IPS-18c (cell line): ENCODE results near the gene GIPC1.

ENCODE experiments used
- H3K4me3 ChIP-seq: 2 replicates; pipeline ENCODE4 v1.7.0; 2013; ENCODE audit warnings: low read depth, mild to moderate bottlenecking, low read length, moderate library complexity; ENCODE audit not compliant: insufficient read depth
- H3K9me3 ChIP-seq: one replicate; pipeline ENCODE4 v1.6.1; 2013; ENCODE audit warnings: mild to moderate bottlenecking, low read length, moderate library complexity; ENCODE audit not compliant: control insufficient read depth, insufficient read depth

GIPC1 gene

GRCh38 chr19:14503285-14503684 is 7.4 kb upstream of the GIPC1 start:
- H3K4me3 ChIP-seq: no peak overlapping the region
- no peaks in the 10 kb centered on the region for H3K9me3 ChIP-seq

GRCh38 chr19:14502334-14503092 is 6.6 kb upstream of the GIPC1 start:
- no peak overlapping the region for H3K4me3 ChIP-seq
- H3K9me3 ChIP-seq: no peaks in the 10 kb centered on the region

GRCh38 chr19:14497228-14497921 is 1.4 kb upstream of the GIPC1 start:
- Histone ChIP-seq H3K4me3 (no peak overlapping the region), H3K9me3 (no peaks in the 10 kb centered on the region)

- H3K9me3 ChIP-seq: no peaks in the 10 kb centered on the region
- H3K4me3 ChIP-seq: no peak overlapping the region
Measured at GRCh38 chr19:14496834-14497227, 904 bp upstream of the GIPC1 start.

- H3K4me3 ChIP-seq: peak overlapping the region; percentile 67
- H3K9me3 ChIP-seq: no peaks in the 10 kb centered on the region
Measured at GRCh38 chr19:14495672-14496028, 277 bp downstream of the GIPC1 start.

GRCh38 chr19:14494910-14495671 is 836 bp downstream of the GIPC1 start:
- Histone ChIP-seq H3K4me3 (peak overlapping the region; percentile 67), H3K9me3 (no peaks in the 10 kb centered on the region)

GRCh38 chr19:14494411-14494810 is 1.5 kb downstream of the GIPC1 start:
- no peaks in the 10 kb centered on the region for H3K9me3 ChIP-seq
- no peak overlapping the region for H3K4me3 ChIP-seq

GRCh38 chr19:14492756-14493337 is 3.1 kb downstream of the GIPC1 start:
- Histone ChIP-seq H3K4me3 (no peak overlapping the region), H3K9me3 (no peaks in the 10 kb centered on the region)

GRCh38 chr19:14487370-14488125 is 8.4 kb downstream of the GIPC1 start:
- Histone ChIP-seq H3K9me3 (no peaks in the 10 kb centered on the region), H3K4me3 (no peak overlapping the region)

GRCh38 chr19:14482172-14482941 is 13.6 kb downstream of the GIPC1 start:
- H3K4me3 ChIP-seq: no peak overlapping the region
- H3K9me3 ChIP-seq: no peaks in the 10 kb centered on the region

GRCh38 chr19:14480700-14481079 is 15.2 kb downstream of the GIPC1 start:
- H3K4me3 ChIP-seq: no peak overlapping the region

GRCh38 chr19:14479975-14480699 is 15.8 kb downstream of the GIPC1 start:
- Histone ChIP-seq H3K4me3 (no peak overlapping the region), H3K9me3 (no peaks in the 10 kb centered on the region)

More at GRCh38 chr19:14480700-14481079, 15.2 kb downstream of the GIPC1 start:
- H3K9me3 ChIP-seq: no peaks in the 10 kb centered on the region

GRCh38 chr19:14479309-14479974 is 16.5 kb downstream of the GIPC1 start:
- no peak overlapping the region for H3K4me3 ChIP-seq
- no peaks in the 10 kb centered on the region for H3K9me3 ChIP-seq

GRCh38 chr19:14478113-14478545 is 17.8 kb downstream of the GIPC1 start:
- Histone ChIP-seq H3K4me3 (no peak overlapping the region), H3K9me3 (no peaks in the 10 kb centered on the region)

GRCh38 chr19:14477418-14478112 is 18.4 kb downstream of the GIPC1 start:
- no peaks in the 10 kb centered on the region for H3K9me3 ChIP-seq
- no peak overlapping the region for H3K4me3 ChIP-seq
